ENCODE results near the gene MALRD1.

- no peak for TF ChIP-seq CTCF (IDR thresholded peaks at IDR 0.05; ENCODE audit: low read length)
- no peak for TF ChIP-seq EZH2 (IDR thresholded peaks at IDR 0.05; ENCODE audit: borderline replicate concordance, low read length)
Observed at GRCh38 chr10:19117438-19117837, 68.8 kb downstream of the MALRD1 start.

Data from OCI-LY1 (cell line).